Keratinocyte (primary cell): Measurements from ENCODE around the gene PLSCR3. TPM values are rescaled to one million over a fixed set of nuclear protein-coding genes. Genes with fewer than 3 reads are reported as not detected.

ENCODE experiments used
- DNase-seq: peaks from one replicate; pipeline ENCODE4 v3.0.0-alpha.2; 2011; ENCODE audit warnings: low read depth, missing footprints, low spot score
- FAIRE-seq: peaks from 2 replicates; lab custom pipeline; 2011; peaks lifted over from hg19 to GRCh38; lab: Jason Lieb, UNC
- H2AFZ ChIP-seq: 2 replicates; pipeline ENCODE4 v1.6.0; 2012; ENCODE audit warnings: low read length, control low read depth, inconsistent platforms; ENCODE audit not compliant: control insufficient read depth
- H3K27ac ChIP-seq: 2 replicates; pipeline ENCODE4 v1.5.1; 2011; ENCODE audit warnings: low read length; ENCODE audit not compliant: control insufficient read depth, insufficient read depth
- H3K27me3 ChIP-seq: 3 replicates; pipeline ENCODE4 v1.6.0; 2011; ENCODE audit warnings: low read length; ENCODE audit not compliant: control insufficient read depth, insufficient read depth; ENCODE audit errors: extremely low read depth
- H3K36me3 ChIP-seq, 2 experiments: 2 replicates in 1 of 2; 3 replicates in 1 of 2; pipeline ENCODE4 v1.5.1; 2011; ENCODE audit warnings: low read length in 2 of 2, mild to moderate bottlenecking in 1 of 2; ENCODE audit not compliant: control insufficient read depth in 2 of 2, insufficient read depth in 2 of 2; ENCODE audit errors: extremely low read depth in 1 of 2
- H3K4me1 ChIP-seq: 3 replicates; pipeline ENCODE4 v1.5.1; 2011; ENCODE audit warnings: low read length; ENCODE audit not compliant: control insufficient read depth, insufficient read depth; ENCODE audit errors: extremely low read depth
- H3K4me2 ChIP-seq: 3 replicates; pipeline ENCODE4 v1.6.0; 2011; ENCODE audit warnings: low read depth, low read length; ENCODE audit not compliant: control insufficient read depth, insufficient read depth; ENCODE audit errors: extremely low read depth
- H3K4me3 ChIP-seq, 3 experiments: fragments of 200-600 bp in 1 of 3; sonication (generic) in 1 of 3; 2 replicates in 2 of 3; 3 replicates in 1 of 3; pipeline ENCODE4 v1.5.1; 2011 to 2016; ENCODE audit warnings: low read length in 3 of 3, mild to moderate bottlenecking in 3 of 3, control low read depth in 2 of 3, inconsistent platforms in 1 of 3, low read depth in 1 of 3, mixed read lengths in 1 of 3, mixed run types in 1 of 3, moderate library complexity in 1 of 3; ENCODE audit not compliant: control insufficient read depth in 2 of 3, insufficient read depth in 2 of 3; ENCODE audit errors: extremely low read depth in 1 of 3
- H3K79me2 ChIP-seq: 2 replicates; pipeline ENCODE4 v1.6.0; 2012; ENCODE audit warnings: low read length; ENCODE audit not compliant: control insufficient read depth, insufficient read depth
- H3K9ac ChIP-seq: 3 replicates; pipeline ENCODE4 v1.6.0; 2011; ENCODE audit warnings: low read length; ENCODE audit not compliant: control insufficient read depth, insufficient read depth; ENCODE audit errors: extremely low read depth
- H3K9me1 ChIP-seq: 3 replicates; pipeline ENCODE4 v1.6.0; 2011; ENCODE audit warnings: low read length; ENCODE audit not compliant: control insufficient read depth, insufficient read depth; ENCODE audit errors: extremely low read depth
- H3K9me3 ChIP-seq: 2 replicates; pipeline ENCODE4 v1.5.1; 2012; ENCODE audit warnings: low read depth, low read length; ENCODE audit not compliant: control insufficient read depth
- H4K20me1 ChIP-seq: 3 replicates; pipeline ENCODE4 v1.6.0; 2011; ENCODE audit warnings: low read length; ENCODE audit not compliant: control insufficient read depth, insufficient read depth; ENCODE audit errors: extremely low read depth
- CTCF ChIP-seq, 3 experiments: IDR thresholded peaks in 1 of 3; conservative IDR thresholded peaks in 1 of 3; optimal IDR thresholded peaks in 1 of 3; 2 replicates in 2 of 3; 3 replicates in 1 of 3; pipeline versions ENCODE3 to v1.5.1; 2011; ENCODE audit warnings: low read length in 3 of 3, mild to moderate bottlenecking in 3 of 3, moderate library complexity in 2 of 3, control low read depth in 1 of 3, inconsistent platforms in 1 of 3; ENCODE audit not compliant: insufficient read depth in 2 of 3; ENCODE audit errors: extremely low read depth in 1 of 3
- EZH2 ChIP-seq: IDR thresholded peaks from one replicate; pipeline ENCODE4 v1.6.1; 2012; ENCODE audit warnings: inconsistent platforms, mild to moderate bottlenecking, low read length, moderate library complexity
- dilution Hi-C: fragments of 300-500 bp; cut with MboI; formaldehyde crosslinking; loops from one replicate; pipeline ENCODE4 v1.7.0; 2020; ENCODE audit warnings: low sequenced_read_pairs; ENCODE audit not compliant: extremely low pct_ligation_motif_present
- polyA plus RNA-seq, 5 experiments: library from polyadenylated mRNA; depleted of rRNA in 3 of 5; stranded (reverse) in 3 of 5; stranded (forward) in 1 of 5; unstranded in 1 of 5; fragments of >200 nt; gene quantifications; 1 replicate in 1 of 5; 2 replicates in 3 of 5; 3 replicates in 1 of 5; pipeline versions ENCODE4 v1.2.1 to v1.2.3, GENCODE V29; 2011 to 2012; ENCODE audit warnings: missing spikeins in 2 of 5, low read depth in 1 of 5, low replicate concordance in 1 of 5

Gene PLSCR3
- polyA plus RNA-seq, 1 donor (not counting 4 experiments of a cell fraction or from before 2014, with no cell fraction given) = 30.5 TPM

- TF ChIP-seq CTCF (optimal IDR thresholded peaks at IDR 0.05 in 1 of 3, IDR thresholded peaks at IDR 0.05 in 1 of 3, conservative IDR thresholded peaks at IDR 0.05 in 1 of 3; ENCODE audit: extremely low read depth in 1 of 3, insufficient read depth in 2 of 3, low read length in 3 of 3) (no peak), EZH2 (no peak)
- H3K27ac ChIP-seq = no peak overlapping the region
- dilution Hi-C loops = no loop called here
- peaks cover 0 to 4% of the 10 kb centered on the region in 2 experiments for H3K36me3 ChIP-seq
- DNase-seq (no peak), FAIRE-seq (no peak)
- peak overlapping the region; percentile 78 for H3K9ac ChIP-seq
- peak overlapping the region; percentile 53 to 72 (median 55) for H3K4me3 ChIP-seq
- H3K4me2 ChIP-seq = peak overlapping the region; percentile 85
- H3K79me2 ChIP-seq = peaks cover 5% of the 10 kb centered on the region
- H3K9me1 ChIP-seq = no peaks in the 10 kb centered on the region
- H2AFZ ChIP-seq = peak overlapping the region; percentile 24
- H3K27me3 ChIP-seq = no peaks in the 10 kb centered on the region
- peaks cover 15% of the 10 kb centered on the region for H3K4me1 ChIP-seq
- H3K9me3 ChIP-seq = no peaks in the 10 kb centered on the region
- no peaks in the 10 kb centered on the region for H4K20me1 ChIP-seq
Observed at GRCh38 chr17:7405350-7406234, 11.3 kb upstream of the PLSCR3 start.

- Histone ChIP-seq H3K79me2 (peaks cover 5% of the 10 kb centered on the region), H3K9me1 (no peaks in the 10 kb centered on the region), H2AFZ (peak overlapping the region; percentile 86), H3K9me3 (no peaks in the 10 kb centered on the region), H3K27ac (peak overlapping the region; percentile 70), H4K20me1 (no peaks in the 10 kb centered on the region), H3K4me2 (peak overlapping the region; percentile 85), H3K36me3 (peaks cover 0 to 2% of the 10 kb centered on the region in 2 experiments), H3K4me3 (peak overlapping the region; percentile 53 to 72 (median 55)), H3K9ac (peak overlapping the region; percentile 78), H3K4me1 (peaks cover 15% of the 10 kb centered on the region), H3K27me3 (no peaks in the 10 kb centered on the region)
- no peak for TF ChIP-seq EZH2
- no peak for TF ChIP-seq CTCF (optimal IDR thresholded peaks at IDR 0.05 in 1 of 3, IDR thresholded peaks at IDR 0.05 in 1 of 3, conservative IDR thresholded peaks at IDR 0.05 in 1 of 3; ENCODE audit: extremely low read depth in 1 of 3, insufficient read depth in 2 of 3, low read length in 3 of 3)
- dilution Hi-C loops = no loop called here
- no peak for FAIRE-seq
- DNase-seq = no peak
Observed at GRCh38 chr17:7404737-7405349, 10.5 kb upstream of the PLSCR3 start.
